Measurements from ENCODE around the gene OLA1. TPM values are rescaled to one million over a fixed set of nuclear protein-coding genes. Genes with fewer than 3 reads are reported as not detected.
A peak's percentile ranks its signal among the peaks of the same experiment; 100 is the strongest.

Gene OLA1
- total RNA-seq, 1 experiment from 2014 or later, result 263 TPM

- TF ChIP-seq EZH2 (IDR thresholded peaks at IDR 0.05; ENCODE audit: low read depth) (no peak), CTCF (conservative IDR thresholded peaks at IDR 0.05) (peak; percentile 74)
- intact Hi-C loops (cut with micrococcal nuclease; ENCODE audit: unreplicated experiment), result loop anchor here (5.0 kb wide), 1 partner anchor 184 kb away; no protein-coding TSS in a partner anchor
- H3K27ac ChIP-seq, result no peak overlapping the region
- H3F3A ChIP-seq (ENCODE audit: insufficient read depth, low read depth), result peaks cover 22% of the 10 kb centered on the region
- ChIA-PET CTCF (interaction anchor here (0.6 to 1.0 kb wide), 3 partner anchors 109 to 576 kb away, joined by 4 read pairs; no protein-coding TSS in a partner anchor), POLR2A (ENCODE audit: unreplicated experiment) (interaction anchor here (0.6 kb wide), 1 partner anchor 33 kb away, joined by 7 read pairs; no protein-coding TSS in a partner anchor)
- peaks cover 16% of the 10 kb centered on the region for H4K20me1 ChIP-seq (ENCODE audit: insufficient read depth)
- no TSS peak for BruUV-seq (replicated peaks)
- no peak overlapping the region for H2AFZ ChIP-seq
- H3K9me3 ChIP-seq (ENCODE audit: insufficient read depth, low read depth), result no peaks in the 10 kb centered on the region
- H3K4me1 ChIP-seq (replicated peaks; ENCODE audit: insufficient read depth), result no peaks in the 10 kb centered on the region
- H3K27me3 ChIP-seq (ENCODE audit: insufficient read depth, low read depth), result no peaks in the 10 kb centered on the region
- no peak for DNase-seq
- no peak overlapping the region for H3K4me2 ChIP-seq
- H3K36me3 ChIP-seq (ENCODE audit: low read depth), result peaks cover 15% of the 10 kb centered on the region; the same call in 1 of the 2 replicates
- peaks cover 84% of the 10 kb centered on the region for H3K79me2 ChIP-seq (ENCODE audit: low read depth)
- H3K9me2 ChIP-seq (ENCODE audit: insufficient read depth), result 0 out of 2 replicates have a peak, but pooled peaks cover 3% of the 10 kb centered on the region
- no peak overlapping the region for H3K4me3 ChIP-seq
These were observed 90.3 kb downstream of the OLA1 start for GRCh38 chr2:174158003-174158402.

- peaks cover 10% of the 10 kb centered on the region for H4K20me1 ChIP-seq (ENCODE audit: insufficient read depth)
- no peak for DNase-seq
- POLR2A ChIA-PET (ENCODE audit: unreplicated experiment), result interaction anchor here (0.7 kb wide), 1 partner anchor 539 kb away, joined by 6 read pairs; no protein-coding TSS in a partner anchor
- no peaks in the 10 kb centered on the region for H3K27me3 ChIP-seq (ENCODE audit: insufficient read depth, low read depth)
- no peaks in the 10 kb centered on the region for H3K9me3 ChIP-seq (ENCODE audit: insufficient read depth, low read depth)
- TF ChIP-seq CTCF (conservative IDR thresholded peaks at IDR 0.05), result no peak
- TF ChIP-seq EZH2 (IDR thresholded peaks at IDR 0.05; ENCODE audit: low read depth), result no peak
- CTCF ChIA-PET, result no interaction called here
- H3K4me2 ChIP-seq, result no peak overlapping the region
- BruUV-seq (replicated peaks), result no TSS peak
- H3K4me3 ChIP-seq, result no peak overlapping the region
- H3K4me1 ChIP-seq (replicated peaks; ENCODE audit: insufficient read depth), result no peaks in the 10 kb centered on the region
- peaks cover 15% of the 10 kb centered on the region; the same call in 1 of the 2 replicates for H3K36me3 ChIP-seq (ENCODE audit: low read depth)
- 0 out of 2 replicates have a peak, but pooled peaks cover 3% of the 10 kb centered on the region for H3K9me2 ChIP-seq (ENCODE audit: insufficient read depth)
- H3F3A ChIP-seq (ENCODE audit: insufficient read depth, low read depth), result peaks cover 22% of the 10 kb centered on the region
- H3K79me2 ChIP-seq (ENCODE audit: low read depth), result peaks cover 83% of the 10 kb centered on the region
- intact Hi-C loops (cut with micrococcal nuclease; ENCODE audit: unreplicated experiment), result loop anchor here (5.0 kb wide), 1 partner anchor 185 kb away; no protein-coding TSS in a partner anchor
- no peak overlapping the region for H3K27ac ChIP-seq
- no peak overlapping the region for H2AFZ ChIP-seq
These were observed 91.3 kb downstream of the OLA1 start for GRCh38 chr2:174157053-174157452.

- Histone ChIP-seq H3K4me1 (replicated peaks; ENCODE audit: insufficient read depth) (no peaks in the 10 kb centered on the region), H3K27me3 (ENCODE audit: insufficient read depth, low read depth) (no peaks in the 10 kb centered on the region), H4K20me1 (ENCODE audit: insufficient read depth) (peaks cover 10% of the 10 kb centered on the region; the same call in 1 of the 2 replicates), H3F3A (ENCODE audit: insufficient read depth, low read depth) (peaks cover 12% of the 10 kb centered on the region; the same call in 1 of the 2 replicates), H3K4me3 (no peak overlapping the region), H3K9me2 (ENCODE audit: insufficient read depth) (0 out of 2 replicates have a peak, but pooled peaks cover 3% of the 10 kb centered on the region), H3K4me2 (no peak overlapping the region), H2AFZ (no peak overlapping the region), H3K36me3 (ENCODE audit: low read depth) (peaks cover 15% of the 10 kb centered on the region; the same call in 1 of the 2 replicates), H3K27ac (no peak overlapping the region), H3K9me3 (ENCODE audit: insufficient read depth, low read depth) (no peaks in the 10 kb centered on the region), H3K79me2 (ENCODE audit: low read depth) (peaks cover 89% of the 10 kb centered on the region)
- DNase-seq, result no peak
- intact Hi-C loops (cut with micrococcal nuclease; ENCODE audit: unreplicated experiment), result no loop called here
- ChIA-PET POLR2A (ENCODE audit: unreplicated experiment) (no interaction called here), CTCF (no interaction called here)
- TSS peak; percentile 15 for BruUV-seq (replicated peaks)
- TF ChIP-seq EZH2 (IDR thresholded peaks at IDR 0.05; ENCODE audit: low read depth) (no peak), CTCF (conservative IDR thresholded peaks at IDR 0.05) (no peak)
These were observed 94.3 kb downstream of the OLA1 start for GRCh38 chr2:174153757-174154680.

All from PC-9 (cell line).